Activated CD4-positive, alpha-beta T cell treated with anti-CD3 and anti-CD28 coated beads for 24 hours (primary cell): Measurements from ENCODE around the gene PLIN5.

Experiments used
- DNase-seq, 2 donors: peaks; one replicate each; pipeline ENCODE4 v3.0.0-alpha.2; 2020; ENCODE audit warnings: low read depth in 2 of 2

PLIN5 gene

GRCh38 chr19:4522291-4523002 lies 12.6 kb downstream of the PLIN5 start:
- DNase-seq, result no peak

DNA sequence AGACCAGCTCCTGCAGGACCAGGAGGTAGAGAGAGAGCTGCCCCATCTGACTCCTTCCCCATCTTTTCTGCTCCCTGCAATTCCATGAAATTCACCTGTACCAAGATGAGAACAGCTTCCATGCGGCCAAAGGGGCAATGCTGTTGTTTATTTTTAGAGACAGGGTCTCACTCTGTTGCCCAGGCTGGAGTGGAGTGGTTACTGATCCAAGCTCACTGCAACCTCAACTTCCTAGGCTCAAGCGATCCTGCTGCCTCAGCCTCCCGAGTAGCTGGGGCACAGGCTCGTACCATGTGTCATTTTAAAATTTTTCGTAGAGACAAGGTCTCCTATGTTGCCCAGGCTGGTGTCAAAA lies 13.2 kb downstream of the PLIN5 start:
- no peak for DNase-seq

DNA sequence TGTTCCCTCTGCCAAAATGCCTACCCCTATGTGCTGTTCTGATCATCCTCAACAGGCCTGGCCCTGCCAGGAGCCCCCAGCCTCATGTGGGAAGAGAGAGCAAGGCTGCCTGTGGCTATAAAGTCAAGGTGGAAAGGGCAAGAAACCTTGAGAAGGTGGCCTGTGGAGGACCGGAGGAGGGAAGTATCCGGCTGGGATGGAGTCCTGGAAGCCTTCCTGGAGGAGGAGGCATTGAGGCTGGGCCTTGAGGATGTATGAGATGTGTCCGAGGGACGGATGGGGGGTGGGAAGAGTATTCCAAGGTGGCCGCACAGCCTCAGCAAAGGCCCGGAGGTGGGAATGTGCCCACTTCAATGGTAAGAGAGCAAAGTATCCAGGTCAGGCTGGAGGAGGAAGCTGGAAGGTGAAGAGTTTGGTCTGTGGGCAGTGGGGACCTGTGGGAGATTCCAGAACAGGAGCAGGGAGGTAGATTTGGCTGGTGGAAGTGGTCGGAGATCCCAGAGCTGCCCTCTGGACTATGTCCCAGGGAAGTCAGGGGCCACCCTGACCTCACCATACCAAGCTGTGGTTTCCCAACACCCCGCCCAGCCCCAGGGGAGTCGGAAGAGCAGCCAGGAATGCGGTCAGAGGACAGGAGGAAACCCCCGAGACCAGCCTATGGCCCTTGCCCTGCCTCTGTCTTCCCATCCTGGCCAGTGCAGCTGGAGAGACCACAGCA lies 13.7 kb downstream of the PLIN5 start:
- DNase-seq, result no peak

DNA sequence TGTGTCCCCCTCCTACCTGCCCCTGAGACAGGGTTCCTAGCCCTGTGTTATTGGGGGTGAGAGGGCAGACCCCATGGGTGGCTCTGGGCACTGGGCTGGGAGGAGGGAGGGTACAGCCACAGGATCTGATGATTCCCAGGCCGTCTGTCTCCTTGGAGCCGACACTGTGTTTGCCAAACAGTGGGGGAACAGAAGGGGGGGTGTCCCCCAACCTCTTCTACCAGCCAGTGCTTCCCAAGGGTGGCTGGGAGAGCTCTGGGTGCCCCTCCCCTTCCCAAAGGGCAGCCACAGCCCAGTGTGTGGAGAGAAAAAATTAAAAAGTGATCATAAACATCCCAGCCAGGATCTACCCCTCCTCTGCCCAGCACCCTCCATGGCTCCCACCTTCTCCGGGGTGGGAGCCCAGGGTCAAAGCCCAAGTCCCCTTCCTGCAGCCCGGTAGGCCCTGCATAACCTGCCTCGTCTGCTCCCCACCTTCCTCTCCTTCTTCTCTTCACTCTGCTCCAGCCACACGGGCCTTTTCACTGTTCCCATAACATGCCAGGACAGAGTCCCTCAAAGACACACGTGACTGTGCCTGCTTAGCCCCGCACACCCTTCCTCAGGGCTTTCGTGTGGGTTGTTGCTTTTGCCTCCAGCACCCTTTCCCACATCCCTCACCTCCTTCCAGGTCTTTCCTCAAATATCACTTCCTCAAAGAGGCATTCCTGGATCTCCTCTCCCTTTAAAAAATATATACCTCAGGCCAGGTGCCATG lies 15.3 kb downstream of the PLIN5 start:
- no peak for DNase-seq

- no peak for DNase-seq
These were observed 15.9 kb downstream of the PLIN5 start for GRCh38 chr19:4519172-4519496.

GRCh38 chr19:4518345-4519171 lies 16.5 kb downstream of the PLIN5 start, which contains the start of gene PLIN4:
TSS of gene PLIN4 (minus strand) at chr19:4518486. CDS start at chr19:4518272, 214 bp downstream.
- DNase-seq, result no peak

DNA sequence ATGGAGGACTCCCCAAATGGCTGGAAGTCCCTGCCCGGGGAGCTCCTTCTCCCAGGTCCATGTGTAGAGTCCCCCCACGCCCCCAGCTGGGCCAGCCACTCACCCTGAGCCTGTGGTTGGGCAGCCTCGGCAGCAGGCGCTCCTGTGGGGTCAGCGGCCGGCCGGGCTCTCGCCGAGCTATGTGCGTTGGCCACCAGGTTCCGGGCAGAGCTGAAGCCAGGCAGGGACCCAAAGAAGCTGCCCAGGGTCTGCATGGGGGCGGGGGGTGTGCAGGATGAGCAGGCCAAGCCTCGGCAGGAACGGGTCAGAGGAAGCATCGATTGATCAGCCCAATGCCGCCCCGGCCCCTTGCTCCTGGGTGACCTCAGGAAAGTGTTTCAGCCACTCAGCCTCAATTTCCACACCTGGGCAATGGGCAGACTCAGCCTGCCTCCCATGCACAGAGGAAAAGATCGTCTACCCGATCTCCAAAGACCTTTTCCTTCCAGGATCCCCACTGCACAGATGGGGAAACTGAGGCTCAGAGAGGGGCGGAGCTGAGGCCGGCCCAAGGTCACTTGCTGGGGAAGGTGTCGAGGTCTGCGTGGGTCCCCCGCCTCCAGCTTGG lies 17.5 kb downstream of the PLIN5 start:
- DNase-seq, result no peak

- no peak for DNase-seq
These were observed 18.1 kb downstream of the PLIN5 start for GRCh38 chr19:4516939-4517300.

DNA sequence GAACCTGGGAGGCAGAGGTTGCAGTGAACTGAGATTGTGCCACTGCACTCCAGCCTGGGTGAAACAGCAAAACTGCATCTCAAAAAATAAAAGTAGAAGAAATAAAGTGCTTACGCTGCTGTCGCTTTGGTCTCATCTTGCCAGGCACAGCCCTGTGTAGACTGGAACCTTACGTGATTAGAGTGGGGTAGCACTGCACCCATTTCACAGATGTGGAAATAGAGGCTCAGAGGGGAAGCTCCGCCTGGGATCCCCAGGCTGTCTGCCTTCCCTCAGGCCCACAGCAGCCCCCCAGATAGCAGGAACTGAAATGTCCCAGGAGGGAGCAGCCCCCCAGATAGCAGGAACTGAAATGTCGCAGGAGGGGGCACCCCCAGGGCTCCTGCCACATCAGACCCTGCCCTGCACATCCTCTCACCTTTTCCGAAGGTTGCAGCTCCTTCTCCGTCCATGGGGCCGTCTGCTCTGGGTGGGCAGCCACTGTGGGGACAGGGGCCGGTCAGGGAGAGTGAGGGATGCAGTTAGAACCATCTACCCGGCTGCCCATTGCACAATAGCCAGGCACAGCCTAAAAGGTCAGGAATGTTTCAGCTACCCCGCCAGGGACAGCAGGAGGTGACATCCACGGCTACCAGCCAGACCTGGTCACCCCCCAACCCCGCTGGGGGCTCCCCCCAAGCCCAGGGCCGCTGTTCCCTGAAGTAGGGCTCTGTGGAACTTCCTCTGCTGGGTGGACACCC lies 18.7 kb downstream of the PLIN5 start:
- no peak for DNase-seq

GRCh38 chr19:4515732-4516131 lies 19.3 kb downstream of the PLIN5 start:
- DNase-seq, result no peak

GRCh38 chr19:4513248-4513647 lies 21.8 kb downstream of the PLIN5 start:
- no peak for DNase-seq

- no peak for DNase-seq
These were observed 23.0 kb downstream of the PLIN5 start for GRCh38 chr19:4512070-4512469.

GRCh38 chr19:4511300-4512054 lies 23.5 kb downstream of the PLIN5 start:
- no peak for DNase-seq

- no peak for DNase-seq
These were observed 24.4 kb downstream of the PLIN5 start for GRCh38 chr19:4510435-4511255.

- no peak for DNase-seq
These were observed 26.3 kb downstream of the PLIN5 start for GRCh38 chr19:4508698-4509097.

DNA sequence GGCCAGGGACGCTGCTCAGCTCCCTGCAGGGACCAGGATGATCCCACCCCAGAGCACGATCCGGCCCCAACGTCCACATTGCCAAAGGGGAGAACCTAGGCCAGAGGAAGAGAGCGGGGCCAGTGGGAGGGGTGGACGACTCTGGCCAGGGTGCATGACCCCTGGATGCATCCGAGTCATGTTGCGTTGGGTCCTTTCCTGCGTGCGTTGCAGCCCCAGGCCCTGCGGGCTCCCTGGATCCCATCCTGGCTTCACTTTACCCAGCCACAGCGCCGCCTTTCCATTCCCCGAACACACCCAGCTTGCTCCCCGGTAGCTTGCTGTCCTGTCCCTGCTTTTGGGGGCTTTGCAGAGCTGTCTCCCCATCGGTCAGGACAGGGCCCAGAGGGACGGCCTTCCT lies 27.2 kb downstream of the PLIN5 start:
- no peak for DNase-seq

DNA sequence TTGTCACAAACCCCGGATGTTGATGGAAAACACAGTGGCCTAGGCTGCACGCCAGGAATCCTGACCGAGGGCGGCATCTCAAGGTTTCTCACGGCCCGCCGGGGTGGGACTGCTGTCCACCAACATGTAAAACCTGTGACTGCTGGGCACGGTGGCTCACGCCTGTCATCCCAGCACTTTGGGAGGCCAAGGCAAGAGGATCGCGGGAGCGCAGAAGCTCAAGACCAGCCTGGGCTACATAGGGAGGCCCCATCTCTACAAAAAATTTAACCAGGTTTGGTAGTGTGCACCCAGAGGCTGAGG lies 27.9 kb downstream of the PLIN5 start:
- no peak for DNase-seq

DNA sequence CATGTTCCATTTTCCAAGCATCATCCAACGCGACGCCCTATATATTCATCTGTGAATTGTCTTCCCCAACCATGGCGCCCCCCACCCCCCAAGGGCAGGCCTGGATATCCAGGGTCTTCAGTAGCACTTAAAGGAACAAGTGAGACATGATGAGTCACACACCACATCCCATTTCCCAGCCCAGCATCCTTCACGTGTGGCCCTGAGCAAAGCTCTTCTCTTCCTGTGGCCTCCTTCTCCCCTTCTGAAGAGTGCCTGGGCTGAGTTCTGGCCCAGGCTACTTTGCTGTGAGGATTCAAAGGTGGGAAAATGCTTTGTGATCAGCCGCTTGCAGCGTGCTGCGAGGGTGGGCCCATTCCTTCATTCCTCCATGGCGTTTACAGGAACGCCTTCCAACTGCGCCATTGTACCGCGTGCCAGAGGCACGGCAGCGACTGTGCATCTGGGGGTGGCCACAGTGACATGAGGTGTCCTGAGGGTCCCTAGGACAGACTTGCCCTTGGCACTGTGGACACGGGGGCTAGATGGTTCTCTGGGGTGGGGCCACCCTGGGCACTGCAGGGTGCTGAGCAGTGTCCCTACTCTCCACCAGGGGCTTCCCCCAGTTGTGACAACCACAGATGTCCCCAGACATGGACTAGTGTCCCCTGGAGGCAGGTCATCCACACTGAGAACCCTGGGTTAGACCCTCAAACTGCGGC lies 28.4 kb downstream of the PLIN5 start:
- no peak for DNase-seq
